ENCODE results near the gene CMPK2.
"Not testable (repeated sequence)": the region's sequence is repeated elsewhere in the genome, so short reads cannot be mapped to it uniquely, and the experiment has no call there.

The CMPK2 gene
- total RNA-seq, result 8.9 to 14.5 reads per million in 2 donors

GRCh38 chr2:6865346-6866274, at the start of gene CMPK2:
Gene CMPK2, minus strand, starts transcription at chr2:6865907. Its CDS starts 211 bp downstream, at chr2:6865696.
- DNase-seq, result peak; percentile 71

GRCh38 chr2:6915399-6915798, 49.7 kb upstream of the CMPK2 start:
- DNase-seq, result no peak

GRCh38 chr2:6914828-6915227, 49.1 kb upstream of the CMPK2 start:
- no peak for DNase-seq

GRCh38 chr2:6913415-6914157, 47.9 kb upstream of the CMPK2 start:
- DNase-seq, result no peak

- DNase-seq, result no peak
These were observed 46.0 kb upstream of the CMPK2 start for GRCh38 chr2:6911721-6912120.

GRCh38 chr2:6909431-6910385, 44.0 kb upstream of the CMPK2 start:
- DNase-seq, result no peak

GRCh38 chr2:6908291-6908690, 42.6 kb upstream of the CMPK2 start:
- DNase-seq, result no peak

GRCh38 chr2:6906165-6906741, 40.5 kb upstream of the CMPK2 start:
- DNase-seq, result no peak

- no peak for DNase-seq
These were observed 40.0 kb upstream of the CMPK2 start for GRCh38 chr2:6905668-6906067.

- not testable (repeated sequence) for DNase-seq
These were observed 36.9 kb upstream of the CMPK2 start for GRCh38 chr2:6902581-6902980.

- no peak for DNase-seq
These were observed 31.4 kb upstream of the CMPK2 start for GRCh38 chr2:6896930-6897759.

- DNase-seq, result no peak
These were observed 28.3 kb upstream of the CMPK2 start for GRCh38 chr2:6893876-6894482.

GRCh38 chr2:6888724-6889123, 23.0 kb upstream of the CMPK2 start:
- DNase-seq, result no peak

- no peak for DNase-seq
These were observed 22.1 kb upstream of the CMPK2 start for GRCh38 chr2:6887751-6888192.

GRCh38 chr2:6885968-6886367, 20.3 kb upstream of the CMPK2 start:
- DNase-seq, result no peak

- no peak for DNase-seq
These were observed 19.8 kb upstream of the CMPK2 start for GRCh38 chr2:6885551-6885950.

- no peak for DNase-seq
These were observed 17.9 kb upstream of the CMPK2 start for GRCh38 chr2:6883448-6884122.

GRCh38 chr2:6881516-6881915, 15.8 kb upstream of the CMPK2 start:
- no peak for DNase-seq

GRCh38 chr2:6881046-6881445, 15.3 kb upstream of the CMPK2 start:
- DNase-seq, result no peak

- DNase-seq, result no peak
These were observed 14.6 kb upstream of the CMPK2 start for GRCh38 chr2:6880200-6880733.

All from T-helper 9 cell (primary cell).